Left kidney (tissue), 2 donors: ENCODE results near the gene TOP1. TPM values are rescaled to one million over a fixed set of nuclear protein-coding genes. Genes with fewer than 3 reads are reported as not detected.
"Not testable (repeated sequence)": the region's sequence is repeated elsewhere in the genome, so short reads cannot be mapped to it uniquely, and the experiment has no call there.

Experiments
- DNase-seq: peaks from one replicate; pipeline ENCODE4 v3.0.0-alpha.2; 2013
- polyA plus RNA-seq: library from polyadenylated mRNA; unstranded; fragments of 120-200 nt; gene quantifications from one replicate; pipeline ENCODE4 v1.2.1, GENCODE V29; 2013; ENCODE audit not compliant: insufficient read length

Gene TOP1
- polyA plus RNA-seq, 1 donor, result 123 TPM

- DNase-seq, result no peak
Measured at GRCh38 chr20:41003143-41003935, 25.3 kb upstream of the TOP1 start.

- DNase-seq, result not testable (repeated sequence)
Measured at GRCh38 chr20:41003936-41004294, 24.7 kb upstream of the TOP1 start.

GRCh38 chr20:41004531-41005360 is 23.9 kb upstream of the TOP1 start:
- DNase-seq, result no peak

- DNase-seq, result peak; percentile 69
Measured at GRCh38 chr20:41005361-41005729, 23.3 kb upstream of the TOP1 start.

GRCh38 chr20:41006126-41006935 is 22.3 kb upstream of the TOP1 start:
- no peak for DNase-seq

- no peak for DNase-seq
Measured at GRCh38 chr20:41006936-41007474, 21.6 kb upstream of the TOP1 start.

- no peak for DNase-seq
Measured at GRCh38 chr20:41007481-41007880, 21.1 kb upstream of the TOP1 start.

- DNase-seq, result no peak
Measured at GRCh38 chr20:41009946-41010345, 18.7 kb upstream of the TOP1 start.

- no peak for DNase-seq
Measured at GRCh38 chr20:41011551-41012067, 17.0 kb upstream of the TOP1 start.

- DNase-seq, result no peak
Measured at GRCh38 chr20:41014561-41015088, 14.0 kb upstream of the TOP1 start.

- DNase-seq, result no peak
Measured at GRCh38 chr20:41017448-41018042, 11.1 kb upstream of the TOP1 start.

GRCh38 chr20:41018153-41018552 is 10.5 kb upstream of the TOP1 start:
- DNase-seq, result no peak

- DNase-seq, result no peak
Measured at GRCh38 chr20:41023549-41023948, 5.1 kb upstream of the TOP1 start.

- DNase-seq, result no peak
Measured at GRCh38 chr20:41027366-41027765, 1.3 kb upstream of the TOP1 start.

- DNase-seq, result no peak
Measured at GRCh38 chr20:41027872-41028358, 707 bp upstream of the TOP1 start.

- DNase-seq, result peak; percentile 57
Measured at GRCh38 chr20:41029150-41029901, 704 bp downstream of the TOP1 start.

GRCh38 chr20:41030061-41030460 is 1.4 kb downstream of the TOP1 start:
- DNase-seq, result no peak

GRCh38 chr20:41030531-41031242 is 2.1 kb downstream of the TOP1 start:
- DNase-seq, result no peak

GRCh38 chr20:41031243-41031619 is 2.6 kb downstream of the TOP1 start:
- no peak for DNase-seq

GRCh38 chr20:41032271-41032670 is 3.6 kb downstream of the TOP1 start:
- no peak for DNase-seq
